ENCODE results near the gene LOC101059915.
"Not testable (repeated sequence)": the region's sequence is repeated elsewhere in the genome, so short reads cannot be mapped to it uniquely, and the experiment has no call there.

Gene LOC101059915

GRCh38 chrX:71640002-71640401 lies 27.3 kb upstream of the LOC101059915 start:
- no peak for DNase-seq (ENCODE audit: low spot score)

- not testable (repeated sequence) for DNase-seq (ENCODE audit: low spot score)
Observed at GRCh38 chrX:71644406-71644805, 22.9 kb upstream of the LOC101059915 start.

DNA sequence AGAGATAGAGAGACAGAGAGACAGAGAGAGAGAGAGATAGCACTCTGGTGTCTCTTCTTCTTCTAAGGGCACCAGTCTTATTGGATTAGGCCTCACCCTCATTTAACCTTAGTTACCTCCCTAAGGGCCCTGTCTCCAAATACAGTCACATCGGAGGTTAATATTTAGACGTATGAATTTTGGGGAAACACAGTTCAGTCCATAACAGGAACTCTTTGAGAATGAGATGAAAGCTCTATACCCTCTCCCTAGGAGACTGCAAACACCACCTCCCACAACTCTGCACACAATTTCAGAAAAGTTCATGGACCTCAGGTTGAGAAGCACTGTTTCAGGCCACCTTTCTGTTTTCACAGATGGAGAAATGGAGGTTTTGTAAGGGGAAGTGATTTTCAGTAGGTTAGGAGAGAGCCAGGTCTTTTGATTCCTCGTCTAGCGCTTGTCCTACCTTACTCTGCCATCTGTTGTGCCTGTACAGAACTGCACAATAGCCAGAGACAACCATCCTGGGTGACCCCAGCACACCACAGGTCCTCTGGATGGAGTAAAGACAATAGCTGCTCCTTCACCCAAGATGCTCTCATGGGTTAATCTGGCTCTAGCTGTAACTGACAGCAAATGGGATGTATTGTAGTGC lies 16.9 kb upstream of the LOC101059915 start:
- no peak for DNase-seq (ENCODE audit: low spot score)

- peak; percentile 67 for DNase-seq (ENCODE audit: low spot score)
Observed at GRCh38 chrX:71652405-71652804, 14.9 kb upstream of the LOC101059915 start.

DNA sequence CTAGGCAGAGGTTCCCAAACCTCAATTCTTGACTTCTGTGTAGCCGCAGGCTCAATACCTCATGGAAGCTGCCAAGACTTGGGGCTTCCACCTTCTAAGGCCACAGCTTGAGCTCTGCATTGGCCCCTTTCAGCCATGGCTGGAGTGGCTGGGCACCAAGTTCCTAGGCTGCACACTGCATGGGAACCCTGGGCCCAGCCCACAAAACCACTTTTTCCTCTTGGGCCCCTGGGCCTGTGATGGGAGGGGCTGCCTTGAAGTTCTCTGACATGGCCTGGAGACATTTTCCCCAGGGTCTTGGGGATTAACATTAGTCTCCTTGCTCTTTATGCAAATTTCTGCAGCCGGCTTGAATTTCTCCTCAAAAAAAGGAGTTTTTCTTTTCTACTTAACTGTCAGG lies 14.0 kb upstream of the LOC101059915 start:
- DNase-seq (ENCODE audit: low spot score) = no peak

- no peak for DNase-seq (ENCODE audit: low spot score)
Observed at GRCh38 chrX:71657267-71657666, 10.1 kb upstream of the LOC101059915 start.

GRCh38 chrX:71659342-71659741 lies 8.0 kb upstream of the LOC101059915 start:
- no peak for DNase-seq (ENCODE audit: low spot score)

DNA sequence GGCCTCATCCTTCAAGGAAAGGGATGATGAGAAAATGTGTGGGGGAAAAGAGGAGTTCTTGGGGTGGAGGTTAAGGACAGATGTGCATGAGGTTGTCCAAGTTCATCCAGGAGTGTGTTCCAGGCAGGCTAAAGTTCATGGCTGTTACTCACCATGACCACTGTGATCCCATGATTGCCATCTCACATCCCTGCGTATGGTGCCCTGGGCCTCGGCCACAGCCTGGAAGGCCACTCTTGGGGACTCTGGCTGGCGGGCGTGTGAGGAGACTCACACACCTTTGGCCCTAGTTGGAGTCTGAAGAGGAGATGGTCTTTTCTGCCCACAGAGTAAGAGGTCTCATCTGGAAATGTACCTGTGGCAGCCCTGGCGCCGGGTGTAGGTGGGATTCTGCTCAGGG lies 7.4 kb upstream of the LOC101059915 start:
- DNase-seq (ENCODE audit: low spot score) = no peak

- no peak for DNase-seq (ENCODE audit: low spot score)
Observed at GRCh38 chrX:71660562-71661416, 6.6 kb upstream of the LOC101059915 start.

- DNase-seq (ENCODE audit: low spot score) = no peak
Observed at GRCh38 chrX:71661919-71662318, 5.4 kb upstream of the LOC101059915 start.

GRCh38 chrX:71662654-71663053 lies 4.7 kb upstream of the LOC101059915 start:
- DNase-seq (ENCODE audit: low spot score) = not testable (repeated sequence)

DNA sequence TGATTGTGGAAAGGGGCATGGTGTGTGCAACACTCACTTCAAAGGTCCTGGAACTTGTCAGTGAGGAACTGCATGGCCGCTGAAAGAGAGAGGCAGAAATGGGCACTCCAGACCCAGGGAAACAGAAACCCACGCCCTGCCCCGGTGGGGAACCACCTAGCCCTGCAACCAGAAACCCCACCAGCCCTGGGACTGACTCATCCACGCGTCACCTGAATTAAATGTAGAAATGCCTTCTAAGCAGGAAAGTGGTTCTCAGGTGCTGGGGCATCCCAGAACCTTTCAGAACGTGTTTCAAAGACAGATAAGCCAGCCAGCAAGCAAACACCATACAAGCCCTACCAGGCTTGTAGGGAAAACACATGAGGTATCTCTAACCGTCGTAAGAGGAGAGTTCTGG lies 4.1 kb upstream of the LOC101059915 start:
- not testable (repeated sequence) for DNase-seq (ENCODE audit: low spot score)

DNA sequence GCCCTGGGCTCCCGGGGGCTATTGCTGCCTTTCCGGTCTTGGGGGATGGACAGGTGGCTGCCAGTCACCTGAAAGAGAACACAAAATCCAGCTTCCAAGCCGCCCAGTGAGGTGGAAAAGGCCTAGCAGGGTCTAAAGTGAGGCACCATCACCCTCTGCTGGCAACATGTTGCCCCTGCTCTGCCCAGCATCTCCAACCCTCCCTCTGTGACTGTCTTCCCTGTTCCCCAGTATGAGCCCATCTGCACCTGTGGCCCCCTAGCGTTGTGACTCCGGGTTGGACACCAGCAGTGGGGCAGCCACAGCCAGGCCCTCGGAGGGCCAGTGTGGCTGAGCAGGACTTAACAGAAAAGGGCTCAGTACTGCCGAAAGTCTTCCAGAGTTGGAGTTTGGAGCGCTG lies 3.1 kb upstream of the LOC101059915 start:
- peak; percentile 52 for DNase-seq (ENCODE audit: low spot score)

DNA sequence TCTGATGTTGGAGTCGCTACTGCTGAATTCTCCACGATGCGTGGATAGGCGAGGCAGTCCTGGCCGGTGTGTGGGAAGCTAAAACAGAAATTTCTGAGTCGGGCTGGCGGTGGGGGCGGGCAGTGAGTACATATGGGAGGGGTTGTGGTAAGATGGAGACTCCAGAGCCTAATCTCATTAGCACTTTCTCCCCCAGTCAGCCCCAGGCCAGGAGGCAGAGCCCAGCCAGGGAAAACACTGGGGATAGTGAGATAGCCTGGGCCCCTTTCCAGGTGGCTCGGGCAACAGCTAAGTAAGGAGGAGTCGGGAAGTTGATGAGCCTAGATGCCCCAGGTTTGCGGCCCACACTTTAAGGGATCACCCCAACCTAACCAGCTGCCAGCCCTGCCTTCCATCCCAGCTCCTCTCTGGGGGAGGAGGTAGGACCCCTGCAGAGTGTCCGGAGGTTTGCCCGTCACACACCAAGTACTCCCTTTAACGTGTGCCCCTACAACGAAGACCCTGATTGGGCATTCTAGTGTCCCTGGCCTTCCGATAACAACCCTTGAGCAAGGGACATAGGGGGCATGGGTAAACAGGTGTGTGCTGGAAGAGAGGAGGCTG lies 2.4 kb upstream of the LOC101059915 start:
- no peak for DNase-seq (ENCODE audit: low spot score)

DNA sequence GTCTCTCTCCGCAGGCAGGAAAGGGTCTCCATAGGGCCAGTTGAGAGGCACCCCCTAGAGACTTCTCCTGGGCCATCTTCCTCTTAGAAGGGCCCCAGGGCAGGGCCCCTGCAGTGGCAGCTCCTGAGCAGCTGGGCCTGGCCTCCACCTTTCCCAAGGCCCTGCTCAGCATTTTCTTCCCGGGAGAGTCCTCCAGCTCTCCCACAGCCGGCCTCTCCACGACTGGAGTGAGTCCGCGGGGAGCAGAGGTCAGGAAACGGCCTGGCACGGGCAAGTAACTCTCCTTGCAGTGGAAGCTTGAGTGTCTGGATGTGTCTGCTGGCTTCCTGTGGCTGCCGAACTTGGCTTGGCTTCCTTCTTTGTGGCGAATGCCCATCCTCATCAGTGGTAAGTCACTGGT lies 1.6 kb upstream of the LOC101059915 start:
- DNase-seq (ENCODE audit: low spot score) = no peak

- no peak for DNase-seq (ENCODE audit: low spot score)
Observed at GRCh38 chrX:71666240-71667223, 814 bp upstream of the LOC101059915 start.

DNA sequence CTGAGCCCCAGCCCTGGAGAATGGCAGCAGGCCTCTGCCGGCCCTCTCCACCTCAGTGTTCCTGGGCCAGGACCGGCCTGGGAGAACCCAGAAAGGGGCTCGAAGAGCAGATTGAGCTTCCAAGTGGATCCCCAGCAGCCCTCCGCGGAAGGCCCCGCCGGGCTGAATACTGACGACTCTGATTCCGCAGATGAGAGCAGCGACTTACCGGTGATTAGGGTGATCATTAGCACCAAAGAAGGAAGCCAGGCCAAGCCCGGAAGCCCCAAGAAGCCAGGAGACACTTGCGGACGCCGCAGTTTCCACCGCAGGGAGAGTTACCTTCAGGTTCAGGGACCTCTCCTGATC lies 876 bp downstream of the LOC101059915 start:
- DNase-seq (ENCODE audit: low spot score) = no peak

- DNase-seq (ENCODE audit: low spot score) = no peak
Observed at GRCh38 chrX:71669492-71669891, 2.1 kb downstream of the LOC101059915 start.

DNA sequence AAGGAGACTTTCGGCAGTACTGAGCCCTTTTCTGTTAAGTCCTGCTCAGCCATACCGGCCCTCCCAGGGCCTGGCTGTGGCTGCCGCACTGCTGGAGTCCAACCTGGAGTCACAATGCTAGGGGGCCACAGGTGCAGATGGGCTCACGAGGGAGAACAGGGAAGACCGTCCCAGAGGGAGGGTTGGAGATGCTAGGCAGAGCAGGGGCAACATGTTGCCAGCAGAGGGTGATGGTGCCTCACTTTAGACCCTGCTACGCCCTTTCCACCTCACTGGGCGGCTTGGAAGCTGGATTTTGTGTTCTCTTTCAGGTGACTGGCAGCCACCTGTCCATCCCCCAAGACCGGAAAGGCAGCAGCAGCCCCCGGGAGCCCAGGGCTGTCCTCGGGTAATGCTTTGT lies 2.6 kb downstream of the LOC101059915 start:
- DNase-seq (ENCODE audit: low spot score) = peak; percentile 43

DNA sequence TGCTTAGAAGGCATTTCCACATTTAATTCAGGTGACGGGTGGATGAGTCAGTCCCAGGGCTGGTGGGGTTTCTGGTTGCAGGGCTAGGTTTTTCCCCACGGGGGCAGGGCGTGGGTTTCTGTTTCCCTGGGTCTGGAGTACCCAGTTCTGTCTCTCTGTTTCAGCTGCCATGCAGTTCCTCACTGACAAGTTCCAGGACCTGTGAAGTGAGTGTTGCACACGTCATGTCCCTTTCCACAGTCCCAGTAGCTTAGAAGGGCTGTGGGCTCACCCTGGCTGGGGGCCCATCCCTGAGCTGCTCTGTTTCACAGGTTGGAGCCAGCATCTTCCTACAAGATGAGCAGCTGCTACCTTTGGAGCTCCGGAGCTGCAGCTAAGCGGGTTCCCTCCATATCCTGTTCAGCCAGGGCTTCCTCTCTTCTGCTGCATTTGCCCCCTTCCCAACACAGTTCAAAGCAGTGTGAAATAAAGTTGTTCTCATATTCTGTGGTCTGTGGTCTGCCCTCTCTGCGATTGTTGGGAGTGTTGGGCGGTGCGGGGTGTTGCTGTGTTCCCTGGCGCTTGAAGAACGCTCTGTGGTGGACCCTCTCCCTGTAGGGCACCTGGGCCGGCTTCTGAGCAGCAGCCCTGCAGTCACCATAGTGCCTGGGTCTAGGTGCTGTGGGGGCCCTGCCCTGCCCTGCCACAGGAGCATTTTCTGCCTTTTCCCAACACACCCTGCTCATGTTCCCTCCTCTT lies 3.9 kb downstream of the LOC101059915 start:
- no peak for DNase-seq (ENCODE audit: low spot score)

GRCh38 chrX:71671938-71672337 lies 4.6 kb downstream of the LOC101059915 start:
- DNase-seq (ENCODE audit: low spot score) = no peak
